NCI-H526 treated with DMSO at 0.1 percent for 48 hours (cell line): ENCODE measurements around the gene PDE4C.

Source experiments
- DNase-seq: peaks from one replicate; lab custom pipeline; 2025; lab: John Stamatoyannopoulos, UW

PDE4C gene

GRCh38 chr19:18225702-18226468 is at the start of gene PDE4C:
Gene PDE4C, minus strand, starts transcription at chr19:18226438. Its CDS starts 23 bp downstream, at chr19:18226415.
- no peak for DNase-seq

- no peak for DNase-seq
Measured at GRCh38 chr19:18274781-18275356, 48.6 kb upstream of the PDE4C start.

- no peak for DNase-seq
Measured at GRCh38 chr19:18274219-18274780, 48.1 kb upstream of the PDE4C start, which contains the start of gene IQCN. Gene IQCN, minus strand, starts transcription at chr19:18274452. Its CDS starts 4,974 bp downstream, at chr19:18269478.

GRCh38 chr19:18273561-18274218 is 47.5 kb upstream of the PDE4C start:
- DNase-seq: no peak

- no peak for DNase-seq
Measured at GRCh38 chr19:18271433-18271841, 45.2 kb upstream of the PDE4C start.

- DNase-seq: no peak
Measured at GRCh38 chr19:18270326-18270725, 44.1 kb upstream of the PDE4C start.

- DNase-seq: no peak
Measured at GRCh38 chr19:18269070-18269723, 43.0 kb upstream of the PDE4C start.

GRCh38 chr19:18266771-18267686 is 40.8 kb upstream of the PDE4C start:
- no peak for DNase-seq

- DNase-seq: no peak
Measured at GRCh38 chr19:18265582-18265981, 39.3 kb upstream of the PDE4C start.

- DNase-seq: no peak
Measured at GRCh38 chr19:18264971-18265540, 38.8 kb upstream of the PDE4C start.

GRCh38 chr19:18264137-18264854 is 38.1 kb upstream of the PDE4C start:
- DNase-seq: no peak

GRCh38 chr19:18263324-18264136 is 37.3 kb upstream of the PDE4C start:
- DNase-seq: no peak

- no peak for DNase-seq
Measured at GRCh38 chr19:18262917-18263316, 36.7 kb upstream of the PDE4C start.

GRCh38 chr19:18262144-18262543 is 35.9 kb upstream of the PDE4C start:
- DNase-seq: no peak

- DNase-seq: no peak
Measured at GRCh38 chr19:18261474-18261873, 35.2 kb upstream of the PDE4C start.

GRCh38 chr19:18259893-18260292 is 33.7 kb upstream of the PDE4C start:
- DNase-seq: no peak

GRCh38 chr19:18257503-18258470 is 31.5 kb upstream of the PDE4C start:
- DNase-seq: no peak
